ENCODE results near the gene VAV3.
"Not testable (repeated sequence)": the region's sequence is repeated elsewhere in the genome, so short reads cannot be mapped to it uniquely, and the experiment has no call there.

VAV3 gene

DNA sequence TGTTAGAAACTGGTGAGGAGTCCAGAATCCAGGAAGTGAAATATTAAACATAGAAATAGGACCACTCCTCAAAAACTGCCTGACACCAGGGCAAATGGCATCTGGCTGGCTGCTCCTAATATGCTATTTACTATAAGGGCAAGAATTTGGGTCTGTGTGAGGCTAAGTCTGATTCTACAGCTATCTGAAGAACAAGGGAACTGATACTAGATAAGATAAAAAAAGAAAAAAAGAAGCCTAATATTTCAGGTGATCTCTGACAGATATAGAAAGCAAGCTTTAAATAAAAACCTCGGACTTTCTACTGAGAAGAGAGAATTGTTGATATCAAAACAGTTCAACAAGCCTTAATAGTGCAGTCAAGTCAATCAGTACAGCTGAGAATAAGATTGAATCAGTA is 42.1 kb upstream of the VAV3 start:
- ChIA-PET POLR2A (no interaction called here), CTCF (interaction anchor here (0.9 to 1.7 kb wide), 3 partner anchors 10 to 117 kb away, joined by 3 read pairs; no protein-coding TSS in a partner anchor)
- DNase-seq (ENCODE audit: extremely low spot score): no peak
- TF ChIP-seq, protein P1, sequence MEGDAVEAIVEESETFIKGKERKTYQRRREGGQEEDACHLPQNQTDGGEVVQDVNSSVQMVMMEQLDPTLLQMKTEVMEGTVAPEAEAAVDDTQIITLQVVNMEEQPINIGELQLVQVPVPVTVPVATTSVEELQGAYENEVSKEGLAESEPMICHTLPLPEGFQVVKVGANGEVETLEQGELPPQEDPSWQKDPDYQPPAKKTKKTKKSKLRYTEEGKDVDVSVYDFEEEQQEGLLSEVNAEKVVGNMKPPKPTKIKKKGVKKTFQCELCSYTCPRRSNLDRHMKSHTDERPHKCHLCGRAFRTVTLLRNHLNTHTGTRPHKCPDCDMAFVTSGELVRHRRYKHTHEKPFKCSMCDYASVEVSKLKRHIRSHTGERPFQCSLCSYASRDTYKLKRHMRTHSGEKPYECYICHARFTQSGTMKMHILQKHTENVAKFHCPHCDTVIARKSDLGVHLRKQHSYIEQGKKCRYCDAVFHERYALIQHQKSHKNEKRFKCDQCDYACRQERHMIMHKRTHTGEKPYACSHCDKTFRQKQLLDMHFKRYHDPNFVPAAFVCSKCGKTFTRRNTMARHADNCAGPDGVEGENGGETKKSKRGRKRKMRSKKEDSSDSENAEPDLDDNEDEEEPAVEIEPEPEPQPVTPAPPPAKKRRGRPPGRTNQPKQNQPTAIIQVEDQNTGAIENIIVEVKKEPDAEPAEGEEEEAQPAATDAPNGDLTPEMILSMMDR (IDR thresholded peaks at IDR 0.05; ENCODE audit: control extremely low read depth, extremely low read depth, low read depth, missing control alignments): no peak

- CTCF ChIA-PET, POLR2A ChIA-PET: not testable (repeated sequence)
Measured at GRCh38 chr1:108004919-108005318, 39.9 kb upstream of the VAV3 start.

GRCh38 chr1:108000620-108001111 is 35.7 kb upstream of the VAV3 start:
- CTCF ChIA-PET: interaction anchor here (1.1 kb wide), 1 partner anchor 12 kb away, joined by 3 read pairs; no protein-coding TSS in a partner anchor
- POLR2A ChIA-PET: no interaction called here
- TF ChIP-seq, protein P1 (IDR thresholded peaks at IDR 0.05; ENCODE audit: control extremely low read depth, extremely low read depth, low read depth, missing control alignments): no peak
- DNase-seq (ENCODE audit: extremely low spot score): no peak

More at GRCh38 chr1:108004919-108005318, 39.9 kb upstream of the VAV3 start:
- DNase-seq (ENCODE audit: extremely low spot score): not testable (repeated sequence)

DNA sequence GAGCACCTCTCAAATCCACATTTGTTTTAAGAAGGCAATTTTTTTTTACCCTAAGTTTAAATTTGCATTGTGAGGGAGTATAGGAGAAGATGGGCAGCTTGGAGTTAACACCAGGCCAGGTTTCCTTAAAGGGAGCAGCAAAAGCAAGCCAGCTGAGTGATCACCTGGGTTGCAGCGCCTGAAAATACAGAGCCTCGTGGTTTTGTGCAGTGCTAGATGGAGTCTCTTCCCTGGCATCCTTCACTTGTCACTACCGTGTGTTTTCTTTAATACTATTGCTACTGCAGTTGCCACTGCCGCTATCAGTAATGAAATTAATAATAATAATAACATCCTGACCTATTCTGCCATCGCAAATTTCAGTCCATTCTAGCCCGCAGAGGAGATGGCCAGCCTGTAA is 35.2 kb upstream of the VAV3 start:
- TF ChIP-seq, protein P1 (IDR thresholded peaks at IDR 0.05; ENCODE audit: control extremely low read depth, extremely low read depth, low read depth, missing control alignments): no peak
- POLR2A ChIA-PET: no interaction called here
- CTCF ChIA-PET: interaction anchor here (1.1 kb wide), 1 partner anchor 12 kb away, joined by 3 read pairs; no protein-coding TSS in a partner anchor
- DNase-seq (ENCODE audit: extremely low spot score): no peak

DNA sequence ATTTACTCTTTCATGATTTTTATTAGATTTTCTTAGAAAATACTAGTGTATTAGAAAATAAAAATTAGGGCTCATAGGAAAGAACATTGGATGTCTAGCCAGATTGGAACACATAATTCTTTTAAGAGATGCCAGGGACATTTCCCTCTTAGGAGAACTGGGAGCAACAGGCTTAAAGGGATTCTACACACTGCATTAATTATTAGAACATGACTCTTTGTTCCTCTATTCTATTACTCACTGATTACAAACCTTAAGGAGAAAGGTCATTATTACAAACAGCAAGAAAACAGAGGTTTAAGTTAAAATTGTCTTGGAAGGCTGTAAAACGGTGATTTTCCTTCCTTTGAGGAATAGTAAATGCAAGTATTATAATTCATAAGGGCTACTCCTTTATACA is 32.9 kb upstream of the VAV3 start:
- CTCF ChIA-PET: interaction anchor here (0.7 kb wide), 1 partner anchor 9 kb away, joined by 3 read pairs; no protein-coding TSS in a partner anchor

GRCh38 chr1:107993920-107994319 is 28.9 kb upstream of the VAV3 start:
- ChIA-PET CTCF (interaction anchor here (1.4 kb wide), 1 partner anchor 9 kb away, joined by 5 read pairs; no protein-coding TSS in a partner anchor), POLR2A (no interaction called here)
- no peak for DNase-seq (ENCODE audit: extremely low spot score)
- TF ChIP-seq, protein P1 (IDR thresholded peaks at IDR 0.05; ENCODE audit: control extremely low read depth, extremely low read depth, low read depth, missing control alignments): no peak

More for the DNA sequence above, 32.9 kb upstream of the VAV3 start:
- DNase-seq (ENCODE audit: extremely low spot score): no peak
- TF ChIP-seq, protein P1 (IDR thresholded peaks at IDR 0.05; ENCODE audit: control extremely low read depth, extremely low read depth, low read depth, missing control alignments): no peak
- POLR2A ChIA-PET: no interaction called here

DNA sequence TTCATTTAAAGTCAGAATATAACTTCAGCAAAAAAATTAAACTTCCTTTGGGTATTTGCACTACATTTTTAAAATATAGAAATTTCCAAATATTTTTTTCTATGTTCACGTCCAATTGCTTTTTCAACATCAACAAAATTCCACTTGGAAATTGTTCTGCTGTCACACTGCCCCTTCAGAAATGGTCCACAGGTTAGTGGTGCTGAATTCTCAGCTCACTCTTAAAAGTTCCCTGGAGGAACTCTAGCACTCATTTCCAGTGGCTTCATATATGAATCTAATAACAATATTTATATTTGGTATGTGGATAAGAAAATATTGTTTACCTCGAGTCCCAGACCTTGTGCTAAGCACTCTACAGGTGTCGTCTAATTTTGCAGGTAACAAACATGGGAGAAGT is 27.4 kb upstream of the VAV3 start:
- TF ChIP-seq, protein P1 (IDR thresholded peaks at IDR 0.05; ENCODE audit: control extremely low read depth, extremely low read depth, low read depth, missing control alignments): no peak
- CTCF ChIA-PET: no interaction called here
- no peak for DNase-seq (ENCODE audit: extremely low spot score)
- POLR2A ChIA-PET: no interaction called here

All from GM10248 (cell line).